ENCODE results near the gene SPX.

SPX gene

DNA sequence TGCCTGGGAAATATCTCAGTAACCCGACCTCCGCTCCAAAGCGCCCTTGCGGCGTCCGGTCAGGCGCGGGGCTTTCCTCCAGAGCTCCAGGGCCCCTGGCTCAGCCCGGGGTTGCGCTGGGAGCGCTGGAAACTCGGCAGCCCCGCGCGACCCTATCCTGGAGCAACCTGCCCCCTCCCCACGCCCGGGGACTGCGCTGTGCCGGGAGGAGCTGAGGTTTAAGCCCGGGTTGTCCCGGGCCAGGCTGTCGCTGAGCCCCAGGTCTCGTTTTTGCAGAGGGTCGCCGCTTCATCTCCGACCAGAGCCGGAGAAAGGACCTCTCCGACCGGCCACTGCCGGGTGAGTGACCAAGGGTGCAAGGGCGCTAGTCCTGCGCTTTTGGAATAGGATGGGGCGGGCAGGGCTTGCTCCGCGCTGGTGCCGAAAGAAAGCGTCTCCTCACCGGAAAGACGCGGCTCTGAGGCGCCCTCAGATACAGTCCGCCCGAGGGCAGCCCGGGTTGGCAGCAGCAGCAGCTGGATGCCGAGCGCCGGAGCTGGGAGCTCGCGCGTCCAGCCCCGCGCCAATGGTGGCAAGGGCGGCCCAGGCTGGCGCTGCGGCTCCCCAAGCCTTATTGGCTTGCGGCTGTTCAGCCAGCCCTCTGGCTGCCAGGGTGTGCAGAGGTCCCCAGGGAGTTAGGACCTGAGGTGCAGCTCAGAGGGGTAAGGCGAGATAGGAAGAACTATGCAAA lies 1.5 kb downstream of the SPX start:
- Histone ChIP-seq H3K27me3 (peaks cover 65% of the 10 kb centered on the region), H3K4me1 (no peaks in the 10 kb centered on the region), H3K4me3 (ENCODE audit: low read depth, low read length) (peak overlapping the region; percentile 59), H3K9me3 (no peaks in the 10 kb centered on the region), H3K36me3 (no peaks in the 10 kb centered on the region)
- peak; percentile 75 for DNase-seq
- no peak for TF ChIP-seq CTCF (IDR thresholded peaks at IDR 0.05; ENCODE audit: low read depth, low read length)

DNA sequence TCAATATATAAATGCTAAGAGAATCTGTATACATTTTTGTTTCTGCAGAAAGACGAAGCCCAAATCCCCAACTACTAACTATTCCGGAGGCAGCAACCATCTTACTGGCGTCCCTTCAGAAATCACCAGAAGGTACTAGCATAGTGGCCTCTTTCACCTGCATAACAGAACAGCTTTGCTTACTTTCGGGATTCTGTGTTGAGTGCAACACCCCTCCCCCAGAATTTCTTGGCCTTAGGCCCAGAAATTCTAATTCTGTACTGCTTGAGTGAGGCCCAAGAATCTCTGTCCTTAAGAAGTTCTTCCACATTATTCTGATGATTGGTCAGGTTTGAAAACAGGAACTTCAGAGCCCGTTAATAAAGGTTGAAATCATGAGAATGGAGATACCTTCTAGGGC lies 2.9 kb downstream of the SPX start:
- Histone ChIP-seq H3K36me3 (no peaks in the 10 kb centered on the region), H3K27me3 (peaks cover 72% of the 10 kb centered on the region), H3K9me3 (no peaks in the 10 kb centered on the region), H3K4me3 (ENCODE audit: low read depth, low read length) (no peak overlapping the region), H3K4me1 (no peaks in the 10 kb centered on the region)
- no peak for DNase-seq
- no peak for TF ChIP-seq CTCF (IDR thresholded peaks at IDR 0.05; ENCODE audit: low read depth, low read length)

DNA sequence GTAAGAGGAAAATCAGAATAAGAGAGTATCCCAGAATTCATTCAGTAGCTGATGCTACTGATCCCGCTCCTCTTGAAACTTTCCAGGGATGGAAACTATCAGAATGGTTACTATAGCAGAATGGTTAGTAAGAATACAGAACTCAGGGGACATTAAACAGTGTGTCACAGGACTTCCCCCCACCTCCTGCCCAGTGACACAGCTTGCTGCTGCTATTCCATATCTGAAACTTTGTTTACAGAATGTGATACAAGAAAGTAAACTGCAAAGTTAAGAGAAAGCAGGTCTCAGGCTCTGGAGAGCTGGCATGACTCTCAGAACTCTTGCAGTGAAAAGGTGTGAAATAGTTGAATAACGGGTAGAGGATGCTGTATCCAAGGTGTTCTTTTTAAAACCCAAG lies 3.4 kb downstream of the SPX start:
- Histone ChIP-seq H3K9me3 (no peaks in the 10 kb centered on the region), H3K36me3 (no peaks in the 10 kb centered on the region), H3K4me3 (ENCODE audit: low read depth, low read length) (no peak overlapping the region), H3K4me1 (no peaks in the 10 kb centered on the region), H3K27me3 (peaks cover 72% of the 10 kb centered on the region)
- no peak for DNase-seq
- no peak for TF ChIP-seq CTCF (IDR thresholded peaks at IDR 0.05; ENCODE audit: low read depth, low read length)

GRCh38 chr12:21538061-21538653 lies 12.1 kb downstream of the SPX start:
- TF ChIP-seq CTCF (IDR thresholded peaks at IDR 0.05; ENCODE audit: low read depth, low read length) = no peak
- no peaks in the 10 kb centered on the region for H3K36me3 ChIP-seq
- peaks cover 18% of the 10 kb centered on the region for H3K27me3 ChIP-seq
- no peaks in the 10 kb centered on the region for H3K9me3 ChIP-seq
- no peaks in the 10 kb centered on the region for H3K4me1 ChIP-seq
- no peak for DNase-seq
- H3K4me3 ChIP-seq (ENCODE audit: low read depth, low read length) = no peak overlapping the region

DNA sequence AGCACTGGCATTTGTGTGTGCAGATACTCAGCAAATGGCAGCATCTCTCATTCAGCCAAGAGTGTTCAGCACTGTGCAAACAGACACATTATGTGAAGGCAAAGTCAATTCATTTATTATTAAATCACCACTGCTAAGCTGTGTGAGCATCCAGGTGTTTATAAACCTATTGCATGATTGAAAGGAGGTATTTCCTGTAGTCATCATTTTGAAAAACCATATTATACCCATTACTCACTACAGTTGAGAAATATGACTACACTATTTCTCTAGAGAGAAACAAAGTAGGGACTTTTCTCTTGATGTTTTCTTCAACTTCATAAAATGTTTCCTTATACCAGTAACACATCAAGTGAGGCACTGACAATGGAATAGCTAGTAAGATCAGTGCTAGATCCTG lies 13.7 kb downstream of the SPX start:
- H3K4me3 ChIP-seq (ENCODE audit: low read depth, low read length) = no peak overlapping the region
- TF ChIP-seq CTCF (IDR thresholded peaks at IDR 0.05; ENCODE audit: low read depth, low read length) = no peak
- H3K27me3 ChIP-seq = peaks cover 15% of the 10 kb centered on the region
- H3K9me3 ChIP-seq = no peaks in the 10 kb centered on the region
- no peaks in the 10 kb centered on the region for H3K36me3 ChIP-seq
- no peaks in the 10 kb centered on the region for H3K4me1 ChIP-seq
- no peak for DNase-seq

- TF ChIP-seq CTCF (IDR thresholded peaks at IDR 0.05; ENCODE audit: low read depth, low read length) = no peak
- Histone ChIP-seq H3K4me3 (ENCODE audit: low read depth, low read length) (no peak overlapping the region), H3K9me3 (no peaks in the 10 kb centered on the region), H3K4me1 (no peaks in the 10 kb centered on the region), H3K36me3 (no peaks in the 10 kb centered on the region), H3K27me3 (peaks cover 3% of the 10 kb centered on the region; the same call in 1 of the 2 replicates)
- peak; percentile 10 for DNase-seq
Observed at GRCh38 chr12:21541773-21542172, 15.7 kb downstream of the SPX start.

Data from BE2C (cell line).